SK-N-SH treated with all-trans-retinoic acid at 6 μM for 48 hours (cell line): ENCODE results near the gene LIN7A.

ENCODE experiments used
- ATAC-seq: fragments of 200-7000 bp; cut with Tn5 transposase; 3 replicates; pipeline ENCODE4 v1.9.1; 2020; ENCODE audit warnings: mild to moderate bottlenecking, moderate library complexity
- ARNTL ChIP-seq: fragments of 450-650 bp; formaldehyde crosslinking; IDR thresholded peaks from 2 replicates; pipeline ENCODE4 v1.5.0; 2020; ENCODE audit warnings: low read depth, mild to moderate bottlenecking, moderate library complexity, borderline replicate concordance
- CREB5 ChIP-seq: fragments of 250-450 bp; sonication (Bioruptor Pico); IDR thresholded peaks from 2 replicates; pipeline ENCODE4 v1.5.1; 2020; ENCODE audit warnings: low read depth, mild to moderate bottlenecking, moderate library complexity
- CSDC2 ChIP-seq: fragments of 250-450 bp; sonication (Bioruptor Pico); IDR thresholded peaks from 2 replicates; pipeline ENCODE4 v1.5.0; 2020; ENCODE audit warnings: mild to moderate bottlenecking, moderate library complexity
- CSRNP3 ChIP-seq: fragments of 250-450 bp; sonication (Bioruptor Pico); IDR thresholded peaks from 2 replicates; pipeline ENCODE4 v1.5.1; 2021; ENCODE audit warnings: mild to moderate bottlenecking, moderate library complexity
- ESRRG ChIP-seq: fragments of 250-450 bp; sonication (Bioruptor Pico); IDR thresholded peaks from 2 replicates; pipeline ENCODE4 v1.6.1; 2021; ENCODE audit warnings: mild to moderate bottlenecking
- GLIS3 ChIP-seq: fragments of 250-450 bp; sonication (Bioruptor Pico); IDR thresholded peaks from 2 replicates; pipeline ENCODE4 v1.5.0; 2020; ENCODE audit warnings: mild to moderate bottlenecking, moderate library complexity
- ISL1 ChIP-seq: fragments of 250-450 bp; sonication (Bioruptor Pico); IDR thresholded peaks from 2 replicates; pipeline ENCODE4 v2.1.2; 2022; ENCODE audit warnings: mild to moderate bottlenecking, moderate library complexity
- OSR1 ChIP-seq: fragments of 250-450 bp; sonication (Bioruptor Pico); IDR thresholded peaks from 2 replicates; pipeline ENCODE4 v1.8.0; 2022; ENCODE audit warnings: moderate library complexity, mild to moderate bottlenecking, inconsistent platforms
- POU6F1 ChIP-seq: fragments of 250-450 bp; sonication (Bioruptor Pico); IDR thresholded peaks from 2 replicates; pipeline ENCODE4 v1.8.0; 2021; ENCODE audit warnings: low read depth, mild to moderate bottlenecking, moderate library complexity, borderline replicate concordance
- PPARA ChIP-seq: fragments of 250-450 bp; sonication (Bioruptor Pico); IDR thresholded peaks from 2 replicates; pipeline ENCODE4 v1.5.0; 2020; ENCODE audit warnings: mild to moderate bottlenecking, borderline replicate concordance
- RARB ChIP-seq: fragments of 250-450 bp; sonication (Bioruptor Pico); IDR thresholded peaks from 2 replicates; pipeline ENCODE4 v1.8.0; 2021; ENCODE audit warnings: mild to moderate bottlenecking, moderate library complexity
- SNAI2 ChIP-seq: fragments of 250-450 bp; sonication (Bioruptor Pico); IDR thresholded peaks from 2 replicates; pipeline ENCODE4 v1.5.0; 2020; ENCODE audit warnings: mild to moderate bottlenecking, moderate library complexity
- TCF4 ChIP-seq: fragments of 250-450 bp; sonication (Bioruptor Pico); IDR thresholded peaks from 2 replicates; pipeline ENCODE4 v1.8.0; 2021; ENCODE audit warnings: mild to moderate bottlenecking, moderate library complexity, borderline replicate concordance
- TOX ChIP-seq: fragments of 250-450 bp; sonication (Bioruptor Pico); IDR thresholded peaks from 2 replicates; pipeline ENCODE4 v1.8.0; 2021; ENCODE audit warnings: mild to moderate bottlenecking, moderate library complexity, borderline replicate concordance
- TSHZ2 ChIP-seq: fragments of 250-450 bp; sonication (Bioruptor Pico); IDR thresholded peaks from 2 replicates; pipeline ENCODE4 v1.5.0; 2020; ENCODE audit warnings: mild to moderate bottlenecking, moderate library complexity
- ZC3H10 ChIP-seq: fragments of 250-450 bp; sonication (Bioruptor Pico); IDR thresholded peaks from 2 replicates; pipeline ENCODE4 v1.5.1; 2021; ENCODE audit warnings: mild to moderate bottlenecking, moderate library complexity
- ZFP30 ChIP-seq: fragments of 450-650 bp; formaldehyde crosslinking; IDR thresholded peaks from 2 replicates; pipeline ENCODE4 v1.5.0; 2022; ENCODE audit warnings: mild to moderate bottlenecking, moderate library complexity
- ZNF565 ChIP-seq: fragments of 450-650 bp; formaldehyde crosslinking; conservative IDR thresholded peaks from 2 replicates; pipeline ENCODE4 v1.5.0; 2020; ENCODE audit warnings: low read depth, mild to moderate bottlenecking, moderate library complexity
- ZNF70 ChIP-seq: fragments of 450-650 bp; formaldehyde crosslinking; IDR thresholded peaks from 2 replicates; pipeline ENCODE4 v1.5.0; 2020; ENCODE audit warnings: mild to moderate bottlenecking, moderate library complexity
- ZNF8 ChIP-seq: fragments of 450-650 bp; formaldehyde crosslinking; IDR thresholded peaks from 2 replicates; pipeline ENCODE4 v1.5.0; 2020; ENCODE audit warnings: mild to moderate bottlenecking, moderate library complexity

Gene LIN7A

GRCh38 chr12:80867941-80868340, 69.8 kb downstream of the LIN7A start (continued):
- TF ChIP-seq SNAI2 (CRISPR knock-in tag) (no peak), ESRRG (CRISPR knock-in tag) (no peak), ZC3H10 (CRISPR knock-in tag) (no peak)

GRCh38 chr12:80864046-80864735, 73.5 kb downstream of the LIN7A start:
- TF ChIP-seq ESRRG (CRISPR knock-in tag) (no peak), RARB (CRISPR knock-in tag) (no peak), GLIS3 (CRISPR knock-in tag) (no peak), ARNTL (CRISPR knock-in tag) (no peak), ZNF70 (CRISPR knock-in tag) (no peak)
- no peak for ATAC-seq

GRCh38 chr12:80862531-80862930, 75.2 kb downstream of the LIN7A start:
- ATAC-seq = no peak
- TF ChIP-seq ZNF8 (no peak), ISL1 (CRISPR knock-in tag) (no peak), ZFP30 (CRISPR knock-in tag) (no peak), SNAI2 (CRISPR knock-in tag) (no peak), TCF4 (CRISPR knock-in tag) (no peak), POU6F1 (CRISPR knock-in tag) (no peak), CREB5 (no peak), PPARA (no peak), ZNF565 (CRISPR knock-in tag) (no peak)

- ATAC-seq = no peak
- TF ChIP-seq POU6F1 (CRISPR knock-in tag) = no peak
- no peak for TF ChIP-seq ZFP30 (CRISPR knock-in tag)
- TF ChIP-seq ZNF565 (CRISPR knock-in tag) = no peak
- TF ChIP-seq CSDC2 (CRISPR knock-in tag) = no peak
- no peak for TF ChIP-seq RARB (CRISPR knock-in tag)
- no peak for TF ChIP-seq CSRNP3
- TF ChIP-seq TSHZ2 (CRISPR knock-in tag) = no peak
- no peak for TF ChIP-seq TOX (CRISPR knock-in tag)
- no peak for TF ChIP-seq SNAI2 (CRISPR knock-in tag)
- TF ChIP-seq CREB5 = no peak
- no peak for TF ChIP-seq ESRRG (CRISPR knock-in tag)
- no peak for TF ChIP-seq ZNF70 (CRISPR knock-in tag)
- no peak for TF ChIP-seq ISL1 (CRISPR knock-in tag)
- TF ChIP-seq OSR1 = no peak
- TF ChIP-seq ZNF8 = no peak
- TF ChIP-seq PPARA = no peak
Measured at GRCh38 chr12:80861641-80862378, 75.9 kb downstream of the LIN7A start.
